ENCODE results near the gene TMEM125. TPM values are rescaled to one million over a fixed set of nuclear protein-coding genes. Genes with fewer than 3 reads are reported as not detected.

The TMEM125 gene
- total and polyA plus RNA-seq, 2 of the 4 experiments (the other 2 are of a cell fraction) = under 0.01 to 0.03 TPM

DNA sequence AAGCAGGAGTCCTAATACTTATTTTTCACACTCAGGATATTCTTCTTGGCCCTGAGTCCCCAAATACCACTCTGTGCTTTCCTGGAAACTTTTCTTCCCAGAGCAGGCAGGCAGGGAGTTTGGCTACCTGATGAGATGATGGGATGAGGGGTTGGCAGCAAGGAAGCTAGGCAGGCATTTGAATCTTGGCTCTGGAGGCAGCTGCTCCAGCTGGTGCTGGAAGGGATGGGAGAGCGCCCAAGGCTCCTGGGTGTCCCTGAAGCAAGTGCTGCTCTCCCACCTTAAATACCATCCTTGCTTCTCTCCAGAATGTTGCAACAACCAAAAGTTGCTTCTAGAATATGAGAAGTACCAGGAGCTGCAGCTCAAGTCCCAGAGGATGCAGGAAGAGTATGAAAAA is 48.0 kb upstream of the TMEM125 start:
- Histone ChIP-seq H3K56ac (ENCODE audit: extremely low read depth, insufficient read depth, low read length) (no peak overlapping the region), H3K27ac (ENCODE audit: insufficient read depth, low read length) (no peak overlapping the region), H3K4ac (ENCODE audit: low read depth, low read length) (no peak overlapping the region), H4K8ac (ENCODE audit: low read depth in 2 of 2, low read length in 2 of 2) (no peak overlapping the region), H3K4me3 (ENCODE audit: insufficient read depth, low read depth, low read length) (no peak overlapping the region), H2BK15ac (ENCODE audit: low read depth, low read length) (no peak overlapping the region), H4K5ac (ENCODE audit: low read depth, low read length) (no peak overlapping the region), H2AFZ (replicated peaks; ENCODE audit: low read length, poor library complexity) (no peak overlapping the region), H2AK9ac (replicated peaks; ENCODE audit: low read depth, low read length, poor library complexity) (no peak overlapping the region), H3K79me1 (ENCODE audit: low read depth in 1 of 2, low read length in 2 of 2) (no peaks in the 10 kb centered on the region), H2BK120ac (ENCODE audit: low read depth, low read length) (no peak overlapping the region), H3K4me2 (ENCODE audit: low read depth, low read length) (no peak overlapping the region), H3K36me3 (ENCODE audit: control insufficient read depth, insufficient read depth, low read length) (no peaks in the 10 kb centered on the region), H3K4me1 (ENCODE audit: control insufficient read depth, insufficient read depth, low read length) (no peaks in the 10 kb centered on the region), H4K20me1 (ENCODE audit: insufficient read depth, low read length) (no peaks in the 10 kb centered on the region), H3K27me3 (ENCODE audit: control insufficient read depth, insufficient read depth, low read length) (no peaks in the 10 kb centered on the region), H3K23ac (ENCODE audit: low read depth, low read length) (no peak overlapping the region), H4K91ac (ENCODE audit: insufficient read depth, low read depth, low read length) (no peak overlapping the region), H3K14ac (replicated peaks; ENCODE audit: low read depth, low read length) (no peak overlapping the region), H2BK20ac (ENCODE audit: low read depth, low read length) (no peak overlapping the region), H3K18ac (ENCODE audit: low read depth, low read length) (no peak overlapping the region), H3K9me1 (ENCODE audit: insufficient read depth, low read length) (peaks cover 2% of the 10 kb centered on the region; the same call in 1 of the 2 replicates), H2BK5ac (ENCODE audit: low read depth, low read length, poor library complexity, severe bottlenecking) (no peak overlapping the region), H3K9ac (ENCODE audit: low read depth, low read length) (no peak overlapping the region), H2AK5ac (ENCODE audit: low read depth, low read length) (no peak overlapping the region), H3K9me3 (ENCODE audit: control insufficient read depth, insufficient read depth, low read length) (no peaks in the 10 kb centered on the region)
- DNase-seq (no peak), ATAC-seq (ENCODE audit: low read depth) (no peak)
- ChIA-PET POLR2A (ENCODE audit: unreplicated experiment) (no interaction called here), CTCF (no interaction called here)
- in situ Hi-C loops (cut with MboI; ENCODE audit: low sequenced_read_pairs) (no loop called here), dilution Hi-C loops (cut with HindIII; ENCODE audit: low sequenced_read_pairs, unreplicated experiment) (no loop called here), intact Hi-C loops (cut with micrococcal nuclease) (loop anchor here (10.0 kb wide), 1 partner anchor 307 kb away; no protein-coding TSS in a partner anchor)
- no TSS peak for BruUV-seq (replicated peaks)
- no peak for TF ChIP-seq POLR2A (IDR thresholded peaks at IDR 0.05; ENCODE audit: low read depth, low read length)
- no peak for TF ChIP-seq MAFK (IDR thresholded peaks at IDR 0.05; ENCODE audit: low read depth, low read length)
- TF ChIP-seq, protein P1, sequence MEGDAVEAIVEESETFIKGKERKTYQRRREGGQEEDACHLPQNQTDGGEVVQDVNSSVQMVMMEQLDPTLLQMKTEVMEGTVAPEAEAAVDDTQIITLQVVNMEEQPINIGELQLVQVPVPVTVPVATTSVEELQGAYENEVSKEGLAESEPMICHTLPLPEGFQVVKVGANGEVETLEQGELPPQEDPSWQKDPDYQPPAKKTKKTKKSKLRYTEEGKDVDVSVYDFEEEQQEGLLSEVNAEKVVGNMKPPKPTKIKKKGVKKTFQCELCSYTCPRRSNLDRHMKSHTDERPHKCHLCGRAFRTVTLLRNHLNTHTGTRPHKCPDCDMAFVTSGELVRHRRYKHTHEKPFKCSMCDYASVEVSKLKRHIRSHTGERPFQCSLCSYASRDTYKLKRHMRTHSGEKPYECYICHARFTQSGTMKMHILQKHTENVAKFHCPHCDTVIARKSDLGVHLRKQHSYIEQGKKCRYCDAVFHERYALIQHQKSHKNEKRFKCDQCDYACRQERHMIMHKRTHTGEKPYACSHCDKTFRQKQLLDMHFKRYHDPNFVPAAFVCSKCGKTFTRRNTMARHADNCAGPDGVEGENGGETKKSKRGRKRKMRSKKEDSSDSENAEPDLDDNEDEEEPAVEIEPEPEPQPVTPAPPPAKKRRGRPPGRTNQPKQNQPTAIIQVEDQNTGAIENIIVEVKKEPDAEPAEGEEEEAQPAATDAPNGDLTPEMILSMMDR (conservative IDR thresholded peaks at IDR 0.05; ENCODE audit: low read depth, low read length) = no peak
- TF ChIP-seq RCOR1 (IDR thresholded peaks at IDR 0.05; ENCODE audit: insufficient replicate concordance, low read length) = no peak
- TF ChIP-seq CEBPB (IDR thresholded peaks at IDR 0.05; ENCODE audit: low read depth, low read length) = no peak
- no CpG with 5 or more reads among the region's 1 CpG for WGBS, 2 experiments (ENCODE audit: extremely low coverage in 2 of 2, insufficient read length in 1 of 2)

Data from IMR-90 (cell line).